ENCODE results near the gene KIAA0513. TPM values are rescaled to one million over a fixed set of nuclear protein-coding genes. Genes with fewer than 3 reads are reported as not detected.
A peak's percentile ranks its signal among the peaks of the same experiment; 100 is the strongest.

The KIAA0513 gene
- total RNA-seq, 1 donor from 2014 or later = 56.1 TPM

DNA sequence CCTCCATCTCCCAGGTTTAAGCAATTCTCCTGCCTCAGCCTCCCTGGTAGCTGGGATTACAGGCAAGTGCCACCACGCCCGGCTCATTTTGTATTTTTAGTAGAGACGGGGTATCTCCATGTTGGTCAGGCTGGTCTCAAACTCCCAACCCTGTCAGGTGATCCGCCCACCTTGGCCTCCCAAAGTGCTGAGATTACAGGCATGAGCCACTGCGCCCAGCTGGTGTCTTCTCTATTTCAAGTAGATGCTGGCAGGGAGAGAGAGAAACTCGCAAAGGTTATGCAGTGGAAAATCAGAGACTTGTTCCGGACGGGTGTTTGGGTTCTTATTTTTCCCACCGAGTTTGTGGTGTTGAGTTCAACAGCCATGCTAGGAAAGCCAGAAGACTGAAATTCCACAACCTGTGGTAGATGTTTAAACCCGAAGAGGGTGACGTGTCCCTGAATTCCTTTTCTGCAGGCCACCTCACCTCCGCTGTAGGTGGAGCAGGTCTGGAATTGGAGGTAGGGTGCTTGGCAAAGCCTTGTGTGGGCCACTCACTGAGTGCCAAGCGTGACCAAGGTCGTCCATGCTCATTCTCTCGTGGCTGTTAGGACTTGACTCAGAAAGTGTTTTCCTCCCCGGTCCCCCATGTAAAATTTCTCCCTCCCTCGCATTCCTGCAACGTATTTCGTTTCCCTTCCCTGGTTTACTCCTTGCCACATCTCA lies 8.9 kb upstream of the KIAA0513 start:
- no peak for DNase-seq
- peaks cover 3% of the 10 kb centered on the region for H3K9me3 Mint-ChIP-seq (ENCODE audit: unreplicated experiment)
- H3K27me3 Mint-ChIP-seq (ENCODE audit: unreplicated experiment) = peaks cover 7% of the 10 kb centered on the region
- H3K36me3 Mint-ChIP-seq (ENCODE audit: unreplicated experiment) = no peaks in the 10 kb centered on the region
- no peaks in the 10 kb centered on the region for H3K4me1 Mint-ChIP-seq (ENCODE audit: low read depth, unreplicated experiment)
- H3K27ac Mint-ChIP-seq (ENCODE audit: unreplicated experiment) = no peak overlapping the region
- no peak overlapping the region for H3K4me3 Mint-ChIP-seq (ENCODE audit: unreplicated experiment)
- TF ChIP-seq, protein P1, sequence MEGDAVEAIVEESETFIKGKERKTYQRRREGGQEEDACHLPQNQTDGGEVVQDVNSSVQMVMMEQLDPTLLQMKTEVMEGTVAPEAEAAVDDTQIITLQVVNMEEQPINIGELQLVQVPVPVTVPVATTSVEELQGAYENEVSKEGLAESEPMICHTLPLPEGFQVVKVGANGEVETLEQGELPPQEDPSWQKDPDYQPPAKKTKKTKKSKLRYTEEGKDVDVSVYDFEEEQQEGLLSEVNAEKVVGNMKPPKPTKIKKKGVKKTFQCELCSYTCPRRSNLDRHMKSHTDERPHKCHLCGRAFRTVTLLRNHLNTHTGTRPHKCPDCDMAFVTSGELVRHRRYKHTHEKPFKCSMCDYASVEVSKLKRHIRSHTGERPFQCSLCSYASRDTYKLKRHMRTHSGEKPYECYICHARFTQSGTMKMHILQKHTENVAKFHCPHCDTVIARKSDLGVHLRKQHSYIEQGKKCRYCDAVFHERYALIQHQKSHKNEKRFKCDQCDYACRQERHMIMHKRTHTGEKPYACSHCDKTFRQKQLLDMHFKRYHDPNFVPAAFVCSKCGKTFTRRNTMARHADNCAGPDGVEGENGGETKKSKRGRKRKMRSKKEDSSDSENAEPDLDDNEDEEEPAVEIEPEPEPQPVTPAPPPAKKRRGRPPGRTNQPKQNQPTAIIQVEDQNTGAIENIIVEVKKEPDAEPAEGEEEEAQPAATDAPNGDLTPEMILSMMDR (IDR thresholded peaks at IDR 0.05; ENCODE audit: partially characterized antibody, unreplicated experiment) = no peak

DNA sequence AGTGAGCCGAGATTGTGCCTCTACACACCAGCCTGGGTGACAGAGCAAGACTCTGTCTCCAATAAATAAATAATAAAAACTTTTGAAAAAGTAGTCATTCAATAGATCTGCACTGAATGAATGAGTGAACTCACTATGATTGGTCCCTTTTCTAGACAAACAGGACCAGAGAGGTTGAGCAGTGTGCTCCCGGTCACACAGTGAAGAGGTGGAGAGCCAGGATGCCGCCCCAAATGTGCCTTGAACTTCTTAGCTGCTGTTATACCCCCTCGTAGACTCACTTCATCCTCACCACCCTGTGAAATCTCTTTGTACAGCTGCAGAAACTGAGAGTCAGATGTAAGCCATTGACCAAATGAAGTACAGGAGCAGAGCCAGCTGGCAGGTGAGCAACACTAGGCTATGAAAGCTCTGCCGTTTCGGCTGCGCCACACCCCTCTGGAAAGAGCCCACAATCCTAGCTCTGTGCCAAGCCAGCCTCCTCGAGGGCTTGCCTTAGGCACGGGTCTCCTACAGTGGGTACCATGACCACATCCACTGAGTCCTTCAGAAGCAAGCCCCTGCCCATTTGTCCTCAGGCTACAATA lies 7.8 kb upstream of the KIAA0513 start:
- Mint-ChIP-seq H3K4me1 (ENCODE audit: low read depth, unreplicated experiment) (no peaks in the 10 kb centered on the region), H3K27me3 (ENCODE audit: unreplicated experiment) (peaks cover 7% of the 10 kb centered on the region), H3K9me3 (ENCODE audit: unreplicated experiment) (peaks cover 2% of the 10 kb centered on the region), H3K4me3 (ENCODE audit: unreplicated experiment) (peak overlapping the region; percentile 44), H3K27ac (ENCODE audit: unreplicated experiment) (no peak overlapping the region), H3K36me3 (ENCODE audit: unreplicated experiment) (no peaks in the 10 kb centered on the region)
- TF ChIP-seq, protein P1 (IDR thresholded peaks at IDR 0.05; ENCODE audit: partially characterized antibody, unreplicated experiment) = no peak
- no peak for DNase-seq

DNA sequence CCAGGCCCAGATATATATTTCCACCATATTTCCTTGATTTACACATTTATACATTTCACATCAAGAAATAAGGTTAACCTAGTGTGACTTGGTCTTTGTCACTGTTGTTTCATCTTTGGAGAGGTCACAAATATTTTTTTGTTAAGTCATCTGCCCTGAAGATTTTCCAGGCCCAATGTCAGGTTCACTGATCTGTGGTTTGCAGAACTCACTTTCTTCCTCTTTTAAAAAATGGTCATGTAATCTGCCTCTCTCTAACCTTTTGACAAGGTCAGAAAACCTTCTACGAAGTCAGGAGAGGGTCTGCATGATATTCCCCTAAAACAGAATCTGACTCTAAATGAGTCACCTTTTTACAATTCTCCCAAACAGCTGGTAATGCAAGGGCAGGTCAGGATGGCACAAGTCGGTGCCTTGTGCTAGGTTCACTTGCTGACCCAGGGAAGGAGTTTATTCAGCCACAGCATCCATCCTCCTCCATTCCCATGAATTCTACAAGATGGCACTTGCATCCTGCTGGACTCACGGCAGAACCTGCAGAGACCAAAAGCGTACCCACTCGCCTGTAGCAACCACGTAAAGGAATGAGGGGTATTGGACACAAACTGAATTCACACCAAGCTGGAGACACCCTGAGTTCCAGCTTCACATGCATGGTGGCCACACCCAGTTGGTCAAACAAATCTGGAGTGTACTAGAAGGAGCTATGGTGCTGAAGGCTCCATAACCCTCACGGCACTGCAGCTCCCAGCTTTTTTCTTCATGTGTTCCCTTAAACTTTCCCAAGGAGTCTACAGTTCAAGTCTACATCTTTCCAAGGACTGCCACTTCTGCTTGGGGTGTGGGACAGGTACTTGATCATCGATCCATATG lies 1.6 kb upstream of the KIAA0513 start:
- Mint-ChIP-seq H3K4me1 (ENCODE audit: low read depth, unreplicated experiment) (peaks cover 11% of the 10 kb centered on the region), H3K27me3 (ENCODE audit: unreplicated experiment) (peaks cover 8% of the 10 kb centered on the region), H3K9me3 (ENCODE audit: unreplicated experiment) (peaks cover 19% of the 10 kb centered on the region), H3K36me3 (ENCODE audit: unreplicated experiment) (no peaks in the 10 kb centered on the region), H3K4me3 (ENCODE audit: unreplicated experiment) (no peak overlapping the region), H3K27ac (ENCODE audit: unreplicated experiment) (no peak overlapping the region)
- TF ChIP-seq, protein P1 (IDR thresholded peaks at IDR 0.05; ENCODE audit: partially characterized antibody, unreplicated experiment) = no peak
- DNase-seq = no peak

DNA sequence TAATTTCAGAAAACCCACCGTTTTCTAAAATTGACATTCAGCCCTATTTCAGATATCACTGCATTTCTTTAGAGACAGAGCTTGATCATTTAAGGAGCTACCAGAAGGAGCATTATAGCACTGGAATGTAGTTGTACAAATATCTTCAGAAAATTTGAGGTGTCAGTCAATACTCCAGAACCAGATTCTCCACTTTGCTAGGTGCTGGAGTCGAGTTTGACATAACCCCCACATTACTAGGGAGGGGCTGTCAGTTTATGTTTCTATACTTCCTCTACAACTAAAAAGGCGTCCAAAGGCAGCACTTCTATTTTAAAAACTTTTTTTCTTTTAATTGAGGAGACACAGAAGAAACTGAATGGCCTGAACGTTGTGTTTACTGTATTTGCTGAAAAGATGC lies 892 bp upstream of the KIAA0513 start:
- Mint-ChIP-seq H3K36me3 (ENCODE audit: unreplicated experiment) (no peaks in the 10 kb centered on the region), H3K27ac (ENCODE audit: unreplicated experiment) (no peak overlapping the region), H3K9me3 (ENCODE audit: unreplicated experiment) (peaks cover 18% of the 10 kb centered on the region), H3K4me1 (ENCODE audit: low read depth, unreplicated experiment) (peaks cover 11% of the 10 kb centered on the region), H3K27me3 (ENCODE audit: unreplicated experiment) (peaks cover 8% of the 10 kb centered on the region), H3K4me3 (ENCODE audit: unreplicated experiment) (peak overlapping the region; percentile 89)
- DNase-seq = no peak
- TF ChIP-seq, protein P1 (IDR thresholded peaks at IDR 0.05; ENCODE audit: partially characterized antibody, unreplicated experiment) = no peak
